PFSK-1 (cell line): ENCODE data around the gene CEP350.

ENCODE experiments used
- POLR2AphosphoS5 ChIP-seq: IDR thresholded peaks from 2 replicates; pipeline ENCODE4 v1.6.1; 2012; ENCODE audit warnings: low read depth, mild to moderate bottlenecking, control low read depth, low read length, moderate library complexity
- TAF1 ChIP-seq: IDR thresholded peaks from 2 replicates; pipeline ENCODE4 v1.6.1; 2012; ENCODE audit warnings: low read length, control low read depth, borderline replicate concordance; ENCODE audit not compliant: insufficient read depth
- TF ChIP-seq, protein P1 (sequence below), 2 experiments: IDR thresholded peaks; 2 replicates each; pipeline versions ENCODE4 v1.6.1 to v1.8.0; 2011 to 2012; ENCODE audit warnings: low read depth in 2 of 2, low read length in 2 of 2, control low read depth in 1 of 2, inconsistent platforms in 1 of 2, mild to moderate bottlenecking in 1 of 2, moderate library complexity in 1 of 2; ENCODE audit not compliant: insufficient read depth in 1 of 2

DNA sequence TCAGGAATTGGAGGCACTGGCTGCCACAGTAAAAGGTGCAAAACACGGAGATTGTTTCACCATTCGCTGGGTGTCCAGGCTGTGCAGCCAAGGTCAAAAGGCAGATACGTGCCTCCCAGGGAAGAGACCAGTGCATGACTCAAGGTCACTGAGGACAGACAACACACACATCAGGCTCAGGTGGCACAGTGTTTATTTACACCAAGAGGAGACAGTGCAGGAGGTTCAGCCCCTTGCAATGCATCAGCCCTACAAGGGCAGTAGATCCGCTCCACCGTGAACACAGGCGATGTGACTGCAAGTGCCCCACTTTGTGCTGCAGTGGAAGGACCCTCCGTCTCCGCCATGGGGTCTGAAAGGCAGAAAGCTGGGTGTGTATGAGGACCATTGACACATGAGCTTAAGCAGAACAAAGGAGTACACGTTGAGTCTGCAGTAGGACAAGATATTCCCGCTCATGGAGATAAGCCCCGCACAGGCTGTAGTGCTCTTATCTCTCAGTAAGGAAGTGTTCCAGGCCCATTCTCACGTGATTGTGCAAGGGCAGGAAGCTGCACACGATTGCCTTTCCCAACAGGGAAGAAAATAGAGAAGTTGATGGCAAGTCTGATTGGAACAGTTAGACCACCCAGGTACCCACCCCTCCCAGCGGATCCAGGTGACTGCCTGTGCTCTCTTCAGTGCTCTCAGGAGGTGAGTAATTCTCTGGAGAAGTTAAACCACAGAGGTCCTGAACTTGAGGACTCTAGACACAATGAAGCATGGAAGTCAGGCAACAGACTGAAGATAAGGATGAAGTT lies 162.6 kb downstream of the CEP350 start:
- TF ChIP-seq POLR2AphosphoS5: no peak
- TF ChIP-seq, protein P1, sequence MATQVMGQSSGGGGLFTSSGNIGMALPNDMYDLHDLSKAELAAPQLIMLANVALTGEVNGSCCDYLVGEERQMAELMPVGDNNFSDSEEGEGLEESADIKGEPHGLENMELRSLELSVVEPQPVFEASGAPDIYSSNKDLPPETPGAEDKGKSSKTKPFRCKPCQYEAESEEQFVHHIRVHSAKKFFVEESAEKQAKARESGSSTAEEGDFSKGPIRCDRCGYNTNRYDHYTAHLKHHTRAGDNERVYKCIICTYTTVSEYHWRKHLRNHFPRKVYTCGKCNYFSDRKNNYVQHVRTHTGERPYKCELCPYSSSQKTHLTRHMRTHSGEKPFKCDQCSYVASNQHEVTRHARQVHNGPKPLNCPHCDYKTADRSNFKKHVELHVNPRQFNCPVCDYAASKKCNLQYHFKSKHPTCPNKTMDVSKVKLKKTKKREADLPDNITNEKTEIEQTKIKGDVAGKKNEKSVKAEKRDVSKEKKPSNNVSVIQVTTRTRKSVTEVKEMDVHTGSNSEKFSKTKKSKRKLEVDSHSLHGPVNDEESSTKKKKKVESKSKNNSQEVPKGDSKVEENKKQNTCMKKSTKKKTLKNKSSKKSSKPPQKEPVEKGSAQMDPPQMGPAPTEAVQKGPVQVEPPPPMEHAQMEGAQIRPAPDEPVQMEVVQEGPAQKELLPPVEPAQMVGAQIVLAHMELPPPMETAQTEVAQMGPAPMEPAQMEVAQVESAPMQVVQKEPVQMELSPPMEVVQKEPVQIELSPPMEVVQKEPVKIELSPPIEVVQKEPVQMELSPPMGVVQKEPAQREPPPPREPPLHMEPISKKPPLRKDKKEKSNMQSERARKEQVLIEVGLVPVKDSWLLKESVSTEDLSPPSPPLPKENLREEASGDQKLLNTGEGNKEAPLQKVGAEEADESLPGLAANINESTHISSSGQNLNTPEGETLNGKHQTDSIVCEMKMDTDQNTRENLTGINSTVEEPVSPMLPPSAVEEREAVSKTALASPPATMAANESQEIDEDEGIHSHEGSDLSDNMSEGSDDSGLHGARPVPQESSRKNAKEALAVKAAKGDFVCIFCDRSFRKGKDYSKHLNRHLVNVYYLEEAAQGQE (IDR thresholded peaks at IDR 0.05; ENCODE audit: insufficient read depth in 1 of 2, low read depth in 2 of 2, low read length in 2 of 2): no peak
- no peak for TF ChIP-seq TAF1
